Hematopoietic multipotent progenitor cell treated with erythropoietin and hydrocortisone succinate and interleukin-3 and kit ligand, for 17 days (in vitro differentiated cells): ENCODE measurements around the gene UQCC2.

Source experiments
- DNase-seq: peaks from one replicate; pipeline ENCODE4 v3.0.0-alpha.2; 2015; ENCODE audit warnings: low spot score

Gene UQCC2

DNA sequence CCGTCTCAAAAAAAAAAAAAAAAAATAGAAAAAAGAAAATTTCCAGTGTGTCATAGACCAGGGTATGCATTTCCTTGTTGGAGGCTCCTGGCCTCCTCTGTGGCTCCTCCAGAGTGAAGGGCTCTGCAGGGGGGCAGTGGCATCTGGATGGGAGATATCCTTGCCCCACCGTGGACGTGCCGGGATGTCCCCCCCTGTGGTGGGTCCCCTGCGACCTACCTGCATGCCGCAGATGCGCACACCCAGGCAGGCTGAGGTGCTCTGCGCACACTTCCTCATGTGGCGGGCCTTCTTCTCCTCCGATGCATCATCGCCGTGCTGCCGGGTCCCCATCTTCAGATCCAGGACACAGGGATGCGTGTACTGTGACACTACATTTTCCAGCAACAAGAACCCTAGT is 13.7 kb upstream of the UQCC2 start:
- no peak for DNase-seq

DNA sequence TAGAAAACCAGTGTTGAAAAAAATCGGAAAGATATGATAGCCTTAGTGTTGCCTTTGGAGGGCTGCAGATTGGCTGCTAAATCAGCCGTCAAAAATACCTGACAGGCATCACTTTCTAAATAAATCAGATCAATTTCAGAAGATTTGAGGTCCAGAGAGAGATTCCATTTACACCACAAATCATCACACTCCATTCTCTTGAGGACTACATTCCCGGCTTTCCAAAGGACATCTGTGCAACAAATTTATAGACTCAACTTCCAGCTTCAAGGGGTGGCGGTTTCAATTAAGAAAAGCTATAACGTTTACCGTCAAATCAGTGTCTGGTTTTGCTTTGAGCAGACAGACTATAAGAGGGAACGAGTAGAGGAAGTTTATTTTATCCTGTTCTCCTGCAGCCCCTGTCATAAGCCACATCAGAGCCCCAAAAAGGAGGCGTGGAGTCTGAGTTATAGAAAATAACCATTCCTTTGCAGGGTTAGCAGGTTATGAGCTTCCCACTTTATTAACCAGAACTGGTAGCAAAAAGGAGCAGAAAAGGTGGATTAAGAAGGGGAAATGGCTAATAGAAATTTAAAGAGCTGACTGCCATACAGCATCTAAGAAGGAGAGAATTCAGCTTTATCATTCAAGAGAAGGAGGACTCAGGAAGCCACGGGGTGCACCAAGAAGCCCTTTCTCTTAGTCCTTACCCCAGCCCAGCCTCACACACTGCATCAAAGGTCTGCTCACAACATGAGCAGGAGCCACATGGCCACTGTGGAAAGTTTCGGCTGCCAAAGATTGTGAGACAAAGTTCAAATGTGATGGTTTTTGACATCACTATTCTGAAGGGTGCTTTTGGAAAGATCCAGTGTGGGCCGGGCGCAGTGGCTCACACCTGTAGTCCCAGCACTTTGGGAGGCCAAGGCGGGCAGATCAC is 12.9 kb upstream of the UQCC2 start:
- DNase-seq: no peak

- no peak for DNase-seq
Measured at GRCh38 chr6:33723371-33724085, 12.0 kb upstream of the UQCC2 start.

DNA sequence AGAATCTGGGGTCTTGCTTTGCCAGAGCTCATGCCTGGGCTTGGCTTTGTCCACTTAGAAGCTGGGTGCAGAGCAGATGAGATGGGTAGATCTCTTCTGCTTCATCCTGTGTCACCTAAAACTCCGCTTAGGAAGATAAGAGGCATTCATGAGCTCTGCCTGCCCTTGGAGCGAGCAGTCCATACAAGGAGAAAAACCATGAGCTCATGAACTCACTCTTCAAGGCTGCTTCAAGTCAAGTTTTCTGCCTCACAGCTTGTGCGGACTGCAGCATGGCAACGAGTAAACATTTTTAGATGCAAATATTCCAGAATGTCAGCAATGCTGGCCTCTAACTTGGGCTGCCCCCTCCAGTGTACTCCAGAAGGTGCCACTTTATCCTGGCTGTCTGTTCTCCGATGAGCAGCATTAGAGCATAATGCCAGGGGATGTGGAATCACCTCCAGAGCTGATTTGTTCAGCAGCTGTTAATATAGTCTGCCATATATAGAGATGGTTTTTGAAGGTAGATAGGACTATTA is 10.7 kb upstream of the UQCC2 start:
- DNase-seq: no peak

- DNase-seq: no peak
Measured at GRCh38 chr6:33721508-33721907, 10.0 kb upstream of the UQCC2 start.

DNA sequence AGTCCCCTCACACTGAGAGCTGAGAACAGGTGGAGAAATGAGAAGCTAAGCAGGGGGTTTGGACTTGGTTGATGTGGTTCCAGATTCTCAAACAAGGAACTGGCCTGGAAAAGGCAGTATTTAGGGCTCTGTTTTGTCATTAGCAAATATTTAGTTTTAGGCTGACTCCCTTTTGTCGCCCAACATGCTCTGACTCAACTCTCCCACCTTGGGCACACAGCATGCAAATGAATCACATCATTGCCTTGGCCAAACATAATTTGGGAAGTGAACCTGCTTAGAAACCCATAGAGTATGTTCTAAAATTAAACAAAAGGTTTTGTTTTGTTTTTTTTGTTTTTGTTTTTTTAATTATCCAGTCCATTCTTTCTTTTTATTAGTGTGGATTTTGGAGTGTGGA is 9.5 kb upstream of the UQCC2 start:
- DNase-seq: no peak

GRCh38 chr6:33719326-33719987 is 8.0 kb upstream of the UQCC2 start:
- DNase-seq: no peak

DNA sequence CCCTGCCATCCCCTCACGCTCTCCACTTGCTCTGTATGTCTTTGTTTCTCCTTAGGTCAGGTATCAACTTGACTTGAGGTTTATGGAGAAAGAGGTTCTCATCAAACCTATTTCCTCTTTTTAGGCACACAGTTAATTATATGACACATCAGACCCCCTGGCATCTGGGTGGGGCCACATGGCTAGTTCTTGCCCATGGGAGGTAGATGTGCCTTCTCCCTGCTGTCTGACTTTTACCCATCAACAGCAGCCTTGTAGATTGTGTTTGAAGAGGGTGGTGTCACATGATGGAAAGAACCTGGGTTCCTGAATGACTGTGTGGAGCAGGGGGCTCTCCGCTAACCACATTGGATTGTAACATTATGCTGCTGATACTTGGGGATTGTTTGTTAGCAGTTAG is 7.2 kb upstream of the UQCC2 start:
- DNase-seq: no peak

GRCh38 chr6:33717934-33718455 is 6.5 kb upstream of the UQCC2 start:
- DNase-seq: no peak

- no peak for DNase-seq
Measured at GRCh38 chr6:33716890-33717632, 5.6 kb upstream of the UQCC2 start.

- DNase-seq: no peak
Measured at GRCh38 chr6:33716379-33716778, 4.9 kb upstream of the UQCC2 start.

GRCh38 chr6:33714385-33715040 is 3.0 kb upstream of the UQCC2 start:
- no peak for DNase-seq

DNA sequence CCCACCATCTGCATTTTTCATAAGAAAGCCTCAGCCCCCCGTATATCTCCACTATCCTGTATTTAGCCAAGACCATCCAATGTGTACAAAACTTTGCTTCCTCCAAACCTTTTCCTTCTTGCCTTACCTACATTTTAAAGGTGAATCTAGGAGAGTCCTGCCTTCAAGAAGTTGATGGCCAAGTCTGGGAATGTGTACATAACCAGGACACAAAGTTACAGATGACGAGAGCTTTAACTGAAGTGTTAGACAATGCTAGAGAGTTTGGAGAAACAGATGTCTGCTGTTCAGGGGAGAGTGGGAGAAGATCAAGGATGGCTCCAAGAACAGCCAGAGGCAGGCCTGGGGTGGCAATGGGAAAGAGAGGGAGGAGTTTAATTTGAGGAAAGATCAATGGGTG is 2.3 kb upstream of the UQCC2 start:
- DNase-seq: no peak

GRCh38 chr6:33712914-33713313 is 1.4 kb upstream of the UQCC2 start:
- no peak for DNase-seq

GRCh38 chr6:33710296-33711121 is 991 bp downstream of the UQCC2 start:
- DNase-seq: peak; percentile 12

GRCh38 chr6:33709605-33710295 is 1.8 kb downstream of the UQCC2 start:
- DNase-seq: no peak

DNA sequence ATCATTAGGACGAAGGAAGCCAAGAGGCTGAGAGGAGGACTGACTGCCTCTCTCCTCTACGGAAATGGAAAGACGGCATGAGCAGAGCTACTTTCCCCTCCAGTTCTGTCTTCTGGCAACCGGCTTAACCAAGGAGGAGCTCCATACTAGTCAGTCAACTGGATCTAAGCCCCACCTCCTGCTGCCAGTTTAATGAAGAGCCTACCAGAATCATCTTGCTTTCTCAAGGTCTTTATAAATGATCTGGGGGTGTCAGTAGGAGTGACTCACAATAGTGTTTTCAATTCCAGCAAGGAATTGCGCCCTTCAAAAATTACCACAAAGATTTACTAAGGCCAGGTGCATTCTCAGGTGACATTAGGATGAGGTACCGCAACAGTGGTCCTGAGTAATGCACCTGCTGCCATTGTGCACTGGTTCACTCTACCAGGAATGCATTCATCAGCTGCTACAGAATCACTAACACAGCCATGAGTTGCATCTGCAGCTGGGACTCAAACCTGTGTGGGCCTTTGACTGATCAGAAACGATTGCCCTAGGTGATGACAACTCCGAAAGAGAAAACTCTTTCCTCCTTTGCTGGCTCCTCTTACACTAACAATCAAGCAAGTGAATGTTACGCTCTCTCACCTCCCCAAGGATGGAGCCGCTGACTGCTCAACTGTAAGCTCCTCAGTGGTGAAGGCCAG is 2.8 kb downstream of the UQCC2 start:
- no peak for DNase-seq

- no peak for DNase-seq
Measured at GRCh38 chr6:33707771-33708170, 3.7 kb downstream of the UQCC2 start.
